ENCODE measurements around the gene PTPN3.

Gene PTPN3

DNA sequence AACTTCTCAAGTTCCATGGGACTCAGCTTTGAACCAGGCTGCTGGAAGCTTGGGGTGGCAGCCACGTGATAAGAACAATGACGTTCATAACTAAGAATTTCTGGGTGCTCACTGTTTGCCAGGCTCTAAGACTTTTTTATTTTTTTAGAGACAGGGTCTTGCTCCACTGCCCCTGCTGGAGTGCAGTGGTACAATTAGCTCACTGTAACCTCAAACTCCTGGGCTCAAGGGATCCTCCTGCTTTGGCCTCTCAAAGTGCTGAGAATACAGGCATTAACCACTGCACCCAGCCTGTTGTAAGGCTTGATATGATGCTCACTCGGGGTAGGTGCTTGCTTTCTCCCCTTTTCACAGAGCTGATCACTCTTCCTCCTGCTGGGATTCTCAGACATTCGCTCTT, 38.7 kb downstream of the PTPN3 start:
- no peak overlapping the region for H3K9ac ChIP-seq (ENCODE audit: low read length)
- H3K27me3 ChIP-seq (ENCODE audit: low read length), result no peaks in the 10 kb centered on the region; the same call in 1 of the 2 replicates
- H3K79me2 ChIP-seq (ENCODE audit: insufficient read depth, low read length), result no peaks in the 10 kb centered on the region
- no peaks in the 10 kb centered on the region for H3F3A ChIP-seq (ENCODE audit: insufficient read depth)
- no peaks in the 10 kb centered on the region for H4K20me1 ChIP-seq (ENCODE audit: low read depth, low read length)
- H3K36me3 ChIP-seq (ENCODE audit: low read length), result no peaks in the 10 kb centered on the region
- H3K9me3 ChIP-seq (ENCODE audit: insufficient read depth, low read length), result no peaks in the 10 kb centered on the region
- H3K4me2 ChIP-seq (ENCODE audit: low read depth, low read length, poor library complexity, severe bottlenecking), result no peak overlapping the region
- no peak overlapping the region for H3K4me3 ChIP-seq (ENCODE audit: insufficient read depth, low read length, poor library complexity, severe bottlenecking)
- no peak overlapping the region for H2AFZ ChIP-seq (ENCODE audit: low read depth, low read length, severe bottlenecking)
- no peak overlapping the region for H3K27ac ChIP-seq (ENCODE audit: low read depth, low read length)
- TF ChIP-seq EZH2phosphoT487 (conservative IDR thresholded peaks at IDR 0.05; ENCODE audit: low read length), result no peak
- TF ChIP-seq, protein P1, sequence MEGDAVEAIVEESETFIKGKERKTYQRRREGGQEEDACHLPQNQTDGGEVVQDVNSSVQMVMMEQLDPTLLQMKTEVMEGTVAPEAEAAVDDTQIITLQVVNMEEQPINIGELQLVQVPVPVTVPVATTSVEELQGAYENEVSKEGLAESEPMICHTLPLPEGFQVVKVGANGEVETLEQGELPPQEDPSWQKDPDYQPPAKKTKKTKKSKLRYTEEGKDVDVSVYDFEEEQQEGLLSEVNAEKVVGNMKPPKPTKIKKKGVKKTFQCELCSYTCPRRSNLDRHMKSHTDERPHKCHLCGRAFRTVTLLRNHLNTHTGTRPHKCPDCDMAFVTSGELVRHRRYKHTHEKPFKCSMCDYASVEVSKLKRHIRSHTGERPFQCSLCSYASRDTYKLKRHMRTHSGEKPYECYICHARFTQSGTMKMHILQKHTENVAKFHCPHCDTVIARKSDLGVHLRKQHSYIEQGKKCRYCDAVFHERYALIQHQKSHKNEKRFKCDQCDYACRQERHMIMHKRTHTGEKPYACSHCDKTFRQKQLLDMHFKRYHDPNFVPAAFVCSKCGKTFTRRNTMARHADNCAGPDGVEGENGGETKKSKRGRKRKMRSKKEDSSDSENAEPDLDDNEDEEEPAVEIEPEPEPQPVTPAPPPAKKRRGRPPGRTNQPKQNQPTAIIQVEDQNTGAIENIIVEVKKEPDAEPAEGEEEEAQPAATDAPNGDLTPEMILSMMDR (IDR thresholded peaks at IDR 0.05; ENCODE audit: insufficient read depth, low read length, poor library complexity, severe bottlenecking), result no peak
- no peaks in the 10 kb centered on the region for H3K9me2 ChIP-seq (replicated peaks; ENCODE audit: insufficient read depth, low read length)

DNA sequence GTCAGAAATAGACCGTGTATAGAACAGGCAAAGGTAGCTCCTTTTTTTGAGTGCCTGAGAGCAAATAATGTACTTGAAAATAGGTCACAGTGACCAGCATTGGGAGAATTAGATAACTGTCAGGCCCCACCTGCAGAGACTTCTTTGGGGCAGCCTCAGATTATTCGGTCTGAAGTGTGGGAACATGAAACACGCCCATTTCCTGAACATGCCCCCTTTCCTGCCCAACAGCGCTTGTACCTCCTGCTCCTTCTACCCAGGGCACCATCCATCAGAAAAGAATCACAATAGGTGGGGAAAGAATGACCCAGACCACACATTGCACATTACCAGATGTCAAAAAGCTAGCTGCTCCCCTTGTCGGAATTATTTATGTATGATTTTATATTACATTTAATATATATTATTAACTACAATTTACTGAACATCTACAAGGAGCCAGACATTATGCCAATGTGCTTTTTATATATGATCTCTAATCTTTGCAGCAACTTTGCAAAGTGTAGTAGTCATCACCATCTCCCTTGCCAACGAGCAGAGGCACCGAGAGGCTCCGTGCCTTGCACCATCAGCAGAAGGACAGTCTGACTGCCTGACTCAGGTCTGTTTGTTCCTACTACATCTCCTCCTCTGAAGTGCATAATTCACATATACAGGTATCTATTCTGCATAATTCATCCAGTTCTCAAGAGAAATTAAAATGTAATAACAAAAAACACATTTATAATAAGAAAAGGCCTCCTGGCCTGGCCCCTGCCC, 39.5 kb downstream of the PTPN3 start:
- Histone ChIP-seq H2AFZ (ENCODE audit: low read depth, low read length, severe bottlenecking) (no peak overlapping the region), H3F3A (ENCODE audit: insufficient read depth) (no peaks in the 10 kb centered on the region), H3K4me2 (ENCODE audit: low read depth, low read length, poor library complexity, severe bottlenecking) (no peak overlapping the region), H3K27ac (ENCODE audit: low read depth, low read length) (no peak overlapping the region), H4K20me1 (ENCODE audit: low read depth, low read length) (no peaks in the 10 kb centered on the region), H3K9me2 (replicated peaks; ENCODE audit: insufficient read depth, low read length) (no peaks in the 10 kb centered on the region), H3K9ac (ENCODE audit: low read length) (no peak overlapping the region), H3K79me2 (ENCODE audit: insufficient read depth, low read length) (no peaks in the 10 kb centered on the region), H3K4me3 (ENCODE audit: insufficient read depth, low read length, poor library complexity, severe bottlenecking) (no peak overlapping the region), H3K9me3 (ENCODE audit: insufficient read depth, low read length) (no peaks in the 10 kb centered on the region), H3K36me3 (ENCODE audit: low read length) (no peaks in the 10 kb centered on the region), H3K27me3 (ENCODE audit: low read length) (no peaks in the 10 kb centered on the region; the same call in 1 of the 2 replicates)
- TF ChIP-seq, protein P1 (IDR thresholded peaks at IDR 0.05; ENCODE audit: insufficient read depth, low read length, poor library complexity, severe bottlenecking), result no peak
- TF ChIP-seq EZH2phosphoT487 (conservative IDR thresholded peaks at IDR 0.05; ENCODE audit: low read length), result no peak

DNA sequence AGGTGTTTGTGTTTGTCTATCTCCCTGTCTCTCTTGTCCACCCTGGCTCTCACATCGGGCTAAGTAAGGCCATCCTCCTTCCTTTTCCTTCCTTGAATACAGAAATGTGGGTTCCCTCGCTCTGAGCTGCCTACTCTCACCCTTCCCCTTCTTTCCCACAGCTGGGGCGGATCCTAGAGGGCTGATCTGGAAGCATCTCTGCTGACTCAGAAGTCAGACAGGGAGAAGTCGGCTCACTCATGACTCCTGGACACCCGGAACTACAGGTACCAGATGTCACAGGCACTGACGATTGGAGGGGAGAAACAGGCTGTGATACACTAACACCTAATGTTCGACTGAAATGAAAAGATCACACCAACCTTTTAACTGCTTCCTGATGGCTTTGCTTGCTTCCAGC, 41.3 kb downstream of the PTPN3 start:
- H3K9me3 ChIP-seq (ENCODE audit: insufficient read depth, low read length), result no peaks in the 10 kb centered on the region
- TF ChIP-seq, protein P1 (IDR thresholded peaks at IDR 0.05; ENCODE audit: insufficient read depth, low read length, poor library complexity, severe bottlenecking), result no peak
- no peak for TF ChIP-seq EZH2phosphoT487 (conservative IDR thresholded peaks at IDR 0.05; ENCODE audit: low read length)
- H3K36me3 ChIP-seq (ENCODE audit: low read length), result no peaks in the 10 kb centered on the region
- no peaks in the 10 kb centered on the region for H3K79me2 ChIP-seq (ENCODE audit: insufficient read depth, low read length)
- H3F3A ChIP-seq (ENCODE audit: insufficient read depth), result no peaks in the 10 kb centered on the region
- H3K4me3 ChIP-seq (ENCODE audit: insufficient read depth, low read length, poor library complexity, severe bottlenecking), result no peak overlapping the region
- no peak overlapping the region for H3K9ac ChIP-seq (ENCODE audit: low read length)
- no peaks in the 10 kb centered on the region; the same call in 1 of the 2 replicates for H3K27me3 ChIP-seq (ENCODE audit: low read length)
- no peaks in the 10 kb centered on the region for H3K9me2 ChIP-seq (replicated peaks; ENCODE audit: insufficient read depth, low read length)
- no peak overlapping the region for H3K4me2 ChIP-seq (ENCODE audit: low read depth, low read length, poor library complexity, severe bottlenecking)
- no peak overlapping the region for H3K27ac ChIP-seq (ENCODE audit: low read depth, low read length)
- H2AFZ ChIP-seq (ENCODE audit: low read depth, low read length, severe bottlenecking), result no peak overlapping the region
- no peaks in the 10 kb centered on the region for H4K20me1 ChIP-seq (ENCODE audit: low read depth, low read length)

Measured in SU-DHL-6 (cell line).